Ecto neural progenitor cell (in vitro differentiated cells): ENCODE results near the gene ELAVL1.

Source experiments
- DNase-seq: peaks from one replicate; pipeline ENCODE4 v3.0.0-alpha.2; 2018; ENCODE audit warnings: low spot score

The ELAVL1 gene

GRCh38 chr19:7983995-7984837 lies 21.2 kb downstream of the ELAVL1 start:
- no peak for DNase-seq

GRCh38 chr19:7983286-7983950 lies 22.0 kb downstream of the ELAVL1 start:
- DNase-seq: no peak

GRCh38 chr19:7982651-7983099 lies 22.8 kb downstream of the ELAVL1 start:
- DNase-seq: no peak

- no peak for DNase-seq
These were observed 23.3 kb downstream of the ELAVL1 start for GRCh38 chr19:7982103-7982502.

GRCh38 chr19:7981661-7982060 lies 23.8 kb downstream of the ELAVL1 start:
- no peak for DNase-seq

- no peak for DNase-seq
These were observed 24.2 kb downstream of the ELAVL1 start for GRCh38 chr19:7981199-7981598.

- no peak for DNase-seq
These were observed 24.8 kb downstream of the ELAVL1 start for GRCh38 chr19:7980635-7981121.

GRCh38 chr19:7980168-7980567 lies 25.3 kb downstream of the ELAVL1 start:
- DNase-seq: no peak

- DNase-seq: no peak
These were observed 25.9 kb downstream of the ELAVL1 start for GRCh38 chr19:7979559-7979958.

- no peak for DNase-seq
These were observed 26.4 kb downstream of the ELAVL1 start for GRCh38 chr19:7979011-7979410.

GRCh38 chr19:7978179-7978825 lies 27.1 kb downstream of the ELAVL1 start:
- no peak for DNase-seq

GRCh38 chr19:7977723-7978040 lies 27.8 kb downstream of the ELAVL1 start:
- no peak for DNase-seq

GRCh38 chr19:7977021-7977722 lies 28.3 kb downstream of the ELAVL1 start:
- DNase-seq: no peak

GRCh38 chr19:7976461-7976860 lies 29.0 kb downstream of the ELAVL1 start:
- DNase-seq: no peak

GRCh38 chr19:7975037-7975436 lies 30.4 kb downstream of the ELAVL1 start:
- no peak for DNase-seq

GRCh38 chr19:7973883-7974282 lies 31.6 kb downstream of the ELAVL1 start:
- DNase-seq: no peak

GRCh38 chr19:7971553-7972520 lies 33.6 kb downstream of the ELAVL1 start:
- DNase-seq: no peak

GRCh38 chr19:7970716-7971448 lies 34.6 kb downstream of the ELAVL1 start:
- peak; percentile 76 for DNase-seq

GRCh38 chr19:7969555-7969939 lies 35.9 kb downstream of the ELAVL1 start:
- no peak for DNase-seq

GRCh38 chr19:7968796-7969554 lies 36.5 kb downstream of the ELAVL1 start:
- no peak for DNase-seq
